ENCODE data around the gene CD99L2. TPM values are rescaled to one million over a fixed set of nuclear protein-coding genes. Genes with fewer than 3 reads are reported as not detected.

Gene CD99L2
- total and polyA plus RNA-seq, 2 of the 8 experiments (the other 6 are each of a cell fraction or from before 2014, with no cell fraction given), result 8.0 to 8.5 TPM

DNA sequence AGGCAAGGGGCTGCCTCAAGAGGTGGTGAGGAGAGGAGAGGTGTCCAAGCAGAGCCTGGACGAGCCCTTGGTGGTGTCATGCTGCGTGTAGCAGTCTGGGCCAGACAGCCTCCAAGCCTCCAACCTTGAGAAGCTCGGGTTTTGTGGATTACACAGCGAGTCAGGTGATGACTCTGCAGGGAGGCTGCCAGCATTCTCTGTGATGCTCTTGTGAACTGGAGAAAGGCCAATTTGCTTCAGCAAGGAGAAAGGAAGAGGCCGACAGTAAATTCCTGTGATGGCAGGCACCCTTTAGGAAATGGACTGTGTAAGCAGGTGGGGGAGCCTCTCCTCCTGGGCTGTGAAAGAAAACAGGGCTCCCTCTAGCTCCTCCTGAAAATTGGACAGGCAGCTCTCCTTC is 36.0 kb upstream of the CD99L2 start (continued):
- TF ChIP-seq CTBP2 (IDR thresholded peaks at IDR 0.05; ENCODE audit: borderline replicate concordance, insufficient read depth, insufficient read length, low read length) (no peak), RXRA (IDR thresholded peaks at IDR 0.05; ENCODE audit: insufficient read depth, low read depth, low read length) (no peak), POLR2A (IDR thresholded peaks at IDR 0.05; ENCODE audit: control extremely low read depth in 1 of 2, low read depth in 2 of 2, low read length in 2 of 2) (no peak), RBBP5 (IDR thresholded peaks at IDR 0.05; ENCODE audit: borderline replicate concordance, low read depth, low read length) (no peak), JUN (IDR thresholded peaks at IDR 0.05; ENCODE audit: low read depth, low read length) (no peak)
- TF ChIP-seq, protein P1, sequence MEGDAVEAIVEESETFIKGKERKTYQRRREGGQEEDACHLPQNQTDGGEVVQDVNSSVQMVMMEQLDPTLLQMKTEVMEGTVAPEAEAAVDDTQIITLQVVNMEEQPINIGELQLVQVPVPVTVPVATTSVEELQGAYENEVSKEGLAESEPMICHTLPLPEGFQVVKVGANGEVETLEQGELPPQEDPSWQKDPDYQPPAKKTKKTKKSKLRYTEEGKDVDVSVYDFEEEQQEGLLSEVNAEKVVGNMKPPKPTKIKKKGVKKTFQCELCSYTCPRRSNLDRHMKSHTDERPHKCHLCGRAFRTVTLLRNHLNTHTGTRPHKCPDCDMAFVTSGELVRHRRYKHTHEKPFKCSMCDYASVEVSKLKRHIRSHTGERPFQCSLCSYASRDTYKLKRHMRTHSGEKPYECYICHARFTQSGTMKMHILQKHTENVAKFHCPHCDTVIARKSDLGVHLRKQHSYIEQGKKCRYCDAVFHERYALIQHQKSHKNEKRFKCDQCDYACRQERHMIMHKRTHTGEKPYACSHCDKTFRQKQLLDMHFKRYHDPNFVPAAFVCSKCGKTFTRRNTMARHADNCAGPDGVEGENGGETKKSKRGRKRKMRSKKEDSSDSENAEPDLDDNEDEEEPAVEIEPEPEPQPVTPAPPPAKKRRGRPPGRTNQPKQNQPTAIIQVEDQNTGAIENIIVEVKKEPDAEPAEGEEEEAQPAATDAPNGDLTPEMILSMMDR (IDR thresholded peaks at IDR 0.05; ENCODE audit: control extremely low read depth in 1 of 3, insufficient read depth in 1 of 3, low read depth in 1 of 3, low read length in 3 of 3), result no peak
